Peyer's patch (tissue), 4 donors: ENCODE data around the gene SERINC3. TPM values are rescaled to one million over a fixed set of nuclear protein-coding genes. Genes with fewer than 3 reads are reported as not detected.

Source experiments
- DNase-seq, 3 donors: peaks; one replicate each; pipeline ENCODE4 v3.0.0-alpha.2; 2017 to 2019
- H3K27ac ChIP-seq, 4 donors: fragments of 200-600 bp; sonication (generic); one replicate each; pipeline ENCODE4 v1.5.1; 2016 to 2019
- H3K27me3 ChIP-seq, 2 donors: fragments of 200-600 bp; sonication (generic); one replicate each; pipeline ENCODE4 v1.5.1; 2019
- H3K36me3 ChIP-seq, 3 donors: fragments of 200-600 bp; sonication (generic); one replicate each; pipeline ENCODE4 v1.5.1; 2016 to 2019
- H3K4me1 ChIP-seq, 4 donors: fragments of 200-600 bp; sonication (generic); one replicate each; pipeline ENCODE4 v1.5.1; 2016 to 2019
- H3K4me3 ChIP-seq, 4 donors: fragments of 200-600 bp; sonication (generic); 1 replicate in 3 of 4; 2 replicates in 1 of 4; pipeline ENCODE4 v1.5.1; 2016 to 2019; ENCODE audit warnings: mild to moderate bottlenecking in 1 of 4
- H3K9me3 ChIP-seq, 4 donors: fragments of 200-600 bp; sonication (generic); one replicate each; pipeline ENCODE4 v1.5.1; 2016 to 2019; ENCODE audit warnings: mild to moderate bottlenecking in 1 of 4
- POLR2A ChIP-seq, 2 donors: fragments of 450-650 bp; IDR thresholded peaks; one replicate each; pipeline ENCODE4 v1.5.1; 2017; ENCODE audit warnings: antibody characterized with exemption in 2 of 2, mild to moderate bottlenecking in 2 of 2, moderate library complexity in 2 of 2
- total RNA-seq, 4 donors: library from RNA; depleted of rRNA; stranded (reverse); fragments of >200 nt; gene quantifications; one replicate each; pipeline ENCODE4 v1.1.0, GENCODE V29; 2016
- TF ChIP-seq, protein P1 (sequence below), 6 experiments: fragments of 450-650 bp in 4 of 6; fragments of 200-600 bp in 2 of 6; sonication (generic) in 1 of 6; IDR thresholded peaks; one replicate each; pipeline ENCODE4 v1.5.1; 2017 to 2019; ENCODE audit warnings: antibody characterized with exemption in 6 of 6, mild to moderate bottlenecking in 3 of 6, moderate library complexity in 1 of 6

The SERINC3 gene
- total RNA-seq, 4 donors from 2014 or later, result 24.8 to 70.0 (median 54.2) TPM

- TF ChIP-seq, protein P1, sequence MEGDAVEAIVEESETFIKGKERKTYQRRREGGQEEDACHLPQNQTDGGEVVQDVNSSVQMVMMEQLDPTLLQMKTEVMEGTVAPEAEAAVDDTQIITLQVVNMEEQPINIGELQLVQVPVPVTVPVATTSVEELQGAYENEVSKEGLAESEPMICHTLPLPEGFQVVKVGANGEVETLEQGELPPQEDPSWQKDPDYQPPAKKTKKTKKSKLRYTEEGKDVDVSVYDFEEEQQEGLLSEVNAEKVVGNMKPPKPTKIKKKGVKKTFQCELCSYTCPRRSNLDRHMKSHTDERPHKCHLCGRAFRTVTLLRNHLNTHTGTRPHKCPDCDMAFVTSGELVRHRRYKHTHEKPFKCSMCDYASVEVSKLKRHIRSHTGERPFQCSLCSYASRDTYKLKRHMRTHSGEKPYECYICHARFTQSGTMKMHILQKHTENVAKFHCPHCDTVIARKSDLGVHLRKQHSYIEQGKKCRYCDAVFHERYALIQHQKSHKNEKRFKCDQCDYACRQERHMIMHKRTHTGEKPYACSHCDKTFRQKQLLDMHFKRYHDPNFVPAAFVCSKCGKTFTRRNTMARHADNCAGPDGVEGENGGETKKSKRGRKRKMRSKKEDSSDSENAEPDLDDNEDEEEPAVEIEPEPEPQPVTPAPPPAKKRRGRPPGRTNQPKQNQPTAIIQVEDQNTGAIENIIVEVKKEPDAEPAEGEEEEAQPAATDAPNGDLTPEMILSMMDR (IDR thresholded peaks at IDR 0.05), result no peak
- no peak for TF ChIP-seq POLR2A (IDR thresholded peaks at IDR 0.05)
- H3K9me3 ChIP-seq, result no peaks in the 10 kb centered on the region
- no peaks in the 10 kb centered on the region for H3K27me3 ChIP-seq
- H3K4me1 ChIP-seq, result peaks cover 0 to 25% (median 0%) of the 10 kb centered on the region in 4 donors
- no peak overlapping the region for H3K4me3 ChIP-seq
- peak overlapping the region; percentile 94 to 99 (median 98) for H3K27ac ChIP-seq
- no peak for DNase-seq
- no peaks in the 10 kb centered on the region for H3K36me3 ChIP-seq
These were observed 971 bp upstream of the SERINC3 start for GRCh38 chr20:44522841-44523240.

DNA sequence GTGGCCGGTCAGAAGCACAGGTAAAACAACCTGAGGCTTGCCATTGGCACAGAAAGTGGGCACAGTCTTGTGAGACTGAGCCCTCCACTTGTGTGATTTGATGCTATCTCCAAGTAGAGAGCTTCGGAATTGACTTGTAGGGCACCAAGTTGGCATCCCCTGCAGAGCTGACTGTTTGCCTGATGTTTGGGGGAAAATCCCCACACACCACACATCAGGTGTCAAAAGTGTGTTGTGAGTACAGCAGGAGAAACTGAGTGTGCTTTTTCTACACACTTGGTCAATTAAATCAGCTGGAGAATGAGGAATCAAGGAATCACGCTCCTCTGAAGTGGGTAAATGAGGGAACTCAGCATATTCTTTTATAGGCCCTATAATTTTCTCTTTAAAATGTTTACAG is 989 bp downstream of the SERINC3 start:
- no peak for DNase-seq
- H3K4me1 ChIP-seq, result peaks cover 0 to 29% (median 0%) of the 10 kb centered on the region in 4 donors
- H3K4me3 ChIP-seq, result peak overlapping the region; percentile 71 to 98 (median 86)
- H3K27me3 ChIP-seq, result no peaks in the 10 kb centered on the region
- no peaks in the 10 kb centered on the region for H3K36me3 ChIP-seq
- TF ChIP-seq POLR2A (IDR thresholded peaks at IDR 0.05), result no peak
- TF ChIP-seq, protein P1 (IDR thresholded peaks at IDR 0.05), result no peak
- no peaks in the 10 kb centered on the region for H3K9me3 ChIP-seq
- H3K27ac ChIP-seq, result peak overlapping the region; percentile 94 to 99 (median 98)

DNA sequence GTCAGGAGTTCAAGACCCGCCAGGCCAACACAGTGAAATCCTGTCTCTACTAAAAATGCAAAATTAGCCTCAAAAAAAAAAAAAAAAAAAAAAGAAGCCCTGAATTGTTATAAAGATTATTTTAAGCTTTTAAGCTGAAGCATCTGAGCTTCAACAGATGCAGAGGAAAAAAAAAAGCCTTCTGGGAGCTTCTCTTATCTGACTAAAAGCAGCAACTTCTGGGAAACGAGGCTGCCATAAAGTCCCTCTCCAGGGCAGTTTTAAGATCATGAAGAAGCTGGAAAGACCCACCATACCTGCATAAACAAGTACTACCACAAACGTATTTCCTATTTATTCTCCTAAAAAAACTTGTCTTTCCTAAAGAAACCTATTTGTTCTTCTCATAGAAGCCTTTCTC is 3.6 kb downstream of the SERINC3 start:
- no peak for TF ChIP-seq POLR2A (IDR thresholded peaks at IDR 0.05)
- TF ChIP-seq, protein P1 (IDR thresholded peaks at IDR 0.05), result no peak
- no peaks in the 10 kb centered on the region for H3K9me3 ChIP-seq
- no peak overlapping the region for H3K4me3 ChIP-seq
- H3K27me3 ChIP-seq, result no peaks in the 10 kb centered on the region
- no peak overlapping the region for H3K27ac ChIP-seq
- no peak for DNase-seq
- H3K4me1 ChIP-seq, result peaks cover 0 to 33% (median 0%) of the 10 kb centered on the region in 4 donors
- H3K36me3 ChIP-seq, result peaks cover 0 to 7% (median 0%) of the 10 kb centered on the region in 3 donors

- Histone ChIP-seq H3K27ac (no peak overlapping the region), H3K9me3 (no peaks in the 10 kb centered on the region), H3K27me3 (no peaks in the 10 kb centered on the region), H3K36me3 (peaks cover 0 to 14% (median 0%) of the 10 kb centered on the region in 3 donors), H3K4me1 (peaks cover 0 to 33% (median 0%) of the 10 kb centered on the region in 4 donors), H3K4me3 (no peak overlapping the region)
- TF ChIP-seq, protein P1 (IDR thresholded peaks at IDR 0.05), result no peak
- TF ChIP-seq POLR2A (IDR thresholded peaks at IDR 0.05), result no peak
- DNase-seq, result no peak
These were observed 4.4 kb downstream of the SERINC3 start for GRCh38 chr20:44517454-44517853.

- no peaks in the 10 kb centered on the region for H3K9me3 ChIP-seq
These were observed 5.4 kb downstream of the SERINC3 start for GRCh38 chr20:44516491-44516890.

More at GRCh38 chr20:44516491-44516890, 5.4 kb downstream of the SERINC3 start:
- Histone ChIP-seq H3K4me3 (no peak overlapping the region), H3K27ac (no peak overlapping the region), H3K36me3 (peaks cover 0 to 22% (median 0%) of the 10 kb centered on the region in 3 donors), H3K4me1 (peaks cover 0 to 33% (median 0%) of the 10 kb centered on the region in 4 donors), H3K27me3 (no peaks in the 10 kb centered on the region)
- TF ChIP-seq, protein P1 (IDR thresholded peaks at IDR 0.05), result no peak
- TF ChIP-seq POLR2A (IDR thresholded peaks at IDR 0.05), result no peak
- no peak for DNase-seq
